Measurements from ENCODE around the gene NASP.
"Not testable (repeated sequence)": the region's sequence is repeated elsewhere in the genome, so short reads cannot be mapped to it uniquely, and the experiment has no call there.

Gene NASP

GRCh38 chr1:45570631-45571030 is 13.2 kb upstream of the NASP start:
- DNase-seq (ENCODE audit: low read depth), result no peak

GRCh38 chr1:45573231-45573804 is 10.5 kb upstream of the NASP start:
- DNase-seq (ENCODE audit: low read depth), result no peak

- no peak for DNase-seq (ENCODE audit: low read depth)
Measured at GRCh38 chr1:45574105-45574626, 9.7 kb upstream of the NASP start.

- DNase-seq (ENCODE audit: low read depth), result peak; percentile 98
Measured at GRCh38 chr1:45583264-45583665, 576 bp upstream of the NASP start.

- DNase-seq (ENCODE audit: low read depth), result peak; percentile 90
Measured at GRCh38 chr1:45584351-45585109, 689 bp downstream of the NASP start.

GRCh38 chr1:45585110-45585426 is 1.2 kb downstream of the NASP start:
- DNase-seq (ENCODE audit: low read depth), result no peak

- DNase-seq (ENCODE audit: low read depth), result no peak
Measured at GRCh38 chr1:45585496-45586075, 1.7 kb downstream of the NASP start.

- no peak for DNase-seq (ENCODE audit: low read depth)
Measured at GRCh38 chr1:45586769-45587168, 2.9 kb downstream of the NASP start.

- no peak for DNase-seq (ENCODE audit: low read depth)
Measured at GRCh38 chr1:45589861-45590260, 6.0 kb downstream of the NASP start.

- DNase-seq (ENCODE audit: low read depth), result no peak
Measured at GRCh38 chr1:45594412-45594811, 10.6 kb downstream of the NASP start.

GRCh38 chr1:45596765-45597164 is 12.9 kb downstream of the NASP start:
- not testable (repeated sequence) for DNase-seq (ENCODE audit: low read depth)

- DNase-seq (ENCODE audit: low read depth), result no peak
Measured at GRCh38 chr1:45604239-45604638, 20.4 kb downstream of the NASP start.

GRCh38 chr1:45607404-45608074 is 23.7 kb downstream of the NASP start:
- no peak for DNase-seq (ENCODE audit: low read depth)

GRCh38 chr1:45608175-45609156 is 24.6 kb downstream of the NASP start:
- DNase-seq (ENCODE audit: low read depth), result peak; percentile 30

GRCh38 chr1:45610589-45611226 is 26.9 kb downstream of the NASP start:
- no peak for DNase-seq (ENCODE audit: low read depth)

- DNase-seq (ENCODE audit: low read depth), result no peak
Measured at GRCh38 chr1:45612941-45613579, 29.2 kb downstream of the NASP start.

GRCh38 chr1:45615885-45616284 is 32.0 kb downstream of the NASP start:
- no peak for DNase-seq (ENCODE audit: low read depth)

- peak; percentile 43 for DNase-seq (ENCODE audit: low read depth)
Measured at GRCh38 chr1:45617618-45618017, 33.8 kb downstream of the NASP start.

- no peak for DNase-seq (ENCODE audit: low read depth)
Measured at GRCh38 chr1:45619149-45619921, 35.5 kb downstream of the NASP start.
